Measurements from ENCODE around the gene SLC22A12.
A peak's percentile ranks its signal among the peaks of the same experiment; 100 is the strongest.
"Not testable (repeated sequence)": the region's sequence is repeated elsewhere in the genome, so short reads cannot be mapped to it uniquely, and the experiment has no call there.

The SLC22A12 gene

DNA sequence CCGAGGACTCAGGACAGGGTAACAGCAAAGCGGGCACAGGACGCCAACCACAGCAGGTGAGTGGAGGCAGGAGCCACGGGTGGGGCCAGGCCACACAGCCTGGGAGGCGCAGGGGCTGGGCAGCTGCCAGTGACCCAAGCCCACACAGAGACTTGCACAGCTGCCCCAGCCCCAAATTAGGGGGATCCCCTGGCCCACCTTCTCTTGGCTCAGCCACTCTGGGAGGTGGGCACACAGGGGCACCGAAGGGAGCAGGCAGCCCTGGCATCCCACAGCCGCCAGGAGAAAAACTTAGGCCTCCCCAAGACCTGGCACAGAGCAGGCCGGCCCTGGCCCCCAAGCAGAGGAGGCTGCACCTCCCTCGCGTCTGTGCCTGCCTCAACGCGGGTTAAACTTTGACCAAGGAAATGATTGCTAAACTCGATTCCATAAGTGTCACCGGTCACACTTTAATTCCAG is at the start of gene SLC22A12:
Gene SLC22A12 (plus strand): TSS at position 458 of the 459 bp plus-strand sequence. CDS start 337 bp downstream, outside the sequence.
- no peak for DNase-seq

DNA sequence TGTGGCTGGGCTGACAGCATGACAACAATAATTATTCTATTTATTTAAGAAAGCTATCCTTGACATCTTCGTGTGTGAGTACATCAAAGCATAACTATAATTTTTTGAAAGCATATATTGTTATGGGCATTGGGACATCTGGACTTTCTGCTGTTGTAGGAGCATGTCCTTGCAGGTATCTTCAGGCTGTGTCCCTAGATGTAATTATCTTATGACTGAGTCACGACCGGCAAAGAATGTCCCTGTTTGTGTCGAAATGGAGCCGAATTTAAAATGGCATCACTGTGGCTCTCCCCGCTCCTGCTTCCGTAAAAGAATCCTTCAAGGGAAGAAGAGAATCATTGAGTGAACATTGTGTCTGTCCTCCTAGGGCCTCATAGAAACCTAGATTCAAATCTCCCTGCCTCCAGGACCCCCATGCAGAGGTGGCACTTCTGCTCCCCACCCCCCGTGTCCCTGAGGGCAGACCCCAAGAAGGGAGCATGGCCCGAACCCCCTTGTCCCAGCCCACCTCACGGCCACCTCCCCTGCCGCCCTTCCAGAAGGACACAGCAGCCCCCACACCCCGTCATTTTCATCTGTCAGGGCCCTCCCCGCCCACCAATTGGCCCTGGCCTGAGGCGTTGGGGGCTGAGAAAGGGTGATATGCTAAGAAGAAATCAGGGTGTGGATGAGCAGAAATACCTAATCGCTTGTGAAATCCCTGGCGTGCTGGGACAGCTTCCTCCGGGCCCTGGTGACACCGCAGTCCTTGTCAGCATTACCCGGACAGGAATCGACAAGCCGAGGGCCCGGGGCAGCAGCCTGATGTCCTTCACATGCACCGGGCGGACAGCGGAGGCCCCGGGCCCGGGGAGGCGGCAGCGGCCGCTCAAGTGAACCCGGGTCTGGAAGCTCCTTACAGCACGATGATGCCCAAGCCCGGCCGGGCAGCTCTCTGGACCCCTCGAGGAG is 48.6 kb upstream of the SLC22A12 start:
- no peak for DNase-seq

DNA sequence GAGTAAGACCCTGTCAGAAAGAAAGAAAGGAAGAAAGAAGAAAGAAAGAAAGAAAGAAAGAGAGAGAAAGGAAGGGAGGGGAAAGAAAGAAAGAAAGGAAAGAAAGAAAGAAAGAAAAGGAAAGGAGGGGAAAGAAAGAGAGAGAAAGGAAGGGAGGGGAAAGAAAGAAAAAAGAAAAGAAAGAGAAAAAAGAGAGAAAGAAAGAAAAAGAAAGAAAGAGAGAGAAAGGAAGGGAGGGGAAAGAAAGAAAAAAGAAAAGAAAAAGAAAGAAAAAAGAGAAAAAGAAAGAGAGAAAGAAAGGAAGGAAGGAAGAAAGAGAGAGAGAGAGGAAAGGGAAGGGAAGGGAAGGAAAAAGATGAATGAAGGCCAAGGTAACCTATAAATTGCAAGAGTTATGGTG is 47.2 kb upstream of the SLC22A12 start:
- no peak for DNase-seq

DNA sequence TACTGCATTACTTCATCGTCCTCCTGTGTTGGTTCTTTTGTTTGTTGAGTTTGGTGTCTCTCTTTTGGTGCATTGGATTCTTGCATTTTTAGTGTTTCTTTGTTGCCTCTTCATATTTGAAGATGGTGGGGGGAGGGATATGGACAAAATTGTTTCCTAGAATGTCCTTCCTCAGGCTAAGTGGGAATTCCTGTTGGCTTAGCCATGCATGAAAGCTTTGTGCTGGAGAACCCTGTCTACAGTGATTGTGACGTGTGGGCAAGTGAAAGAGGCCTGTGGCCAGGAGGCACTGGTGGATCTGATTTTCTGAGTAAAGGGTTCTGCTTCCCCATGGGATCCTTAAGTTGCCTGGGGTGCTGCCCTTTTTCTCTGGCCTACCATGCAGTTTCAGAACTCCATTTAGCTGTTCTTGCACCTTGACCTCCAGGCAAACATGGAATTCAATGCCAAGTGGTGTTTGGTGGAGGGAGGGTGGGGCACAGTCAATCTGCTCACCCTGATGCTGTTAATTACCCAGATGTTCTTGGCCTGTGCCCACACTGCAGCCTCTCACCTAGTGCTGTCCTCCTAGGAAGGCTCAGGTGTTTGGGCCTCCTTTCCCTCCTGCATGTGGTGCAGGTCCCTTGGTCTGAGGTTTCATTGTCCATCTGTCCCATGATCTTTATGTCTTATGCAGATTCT is 46.3 kb upstream of the SLC22A12 start:
- no peak for DNase-seq

DNA sequence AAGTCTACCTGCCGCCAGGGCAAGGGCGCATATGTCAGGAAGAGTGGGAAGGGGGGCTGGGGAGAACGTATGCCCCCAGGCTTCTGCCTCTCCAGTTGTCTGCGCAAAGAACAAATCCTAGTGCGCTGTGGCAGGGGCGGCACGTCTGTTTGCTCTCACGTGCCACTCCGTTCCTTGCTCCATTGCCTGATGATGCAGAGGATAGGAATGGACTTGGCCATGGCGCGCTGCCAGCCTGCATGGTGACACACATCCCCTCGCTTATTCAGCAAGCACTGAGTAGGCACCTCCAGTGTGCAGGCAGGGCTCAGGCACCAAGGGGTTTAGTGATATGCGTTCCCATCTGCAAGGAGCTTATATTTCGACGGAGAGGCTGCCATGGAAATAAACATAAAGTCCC is 45.4 kb upstream of the SLC22A12 start:
- DNase-seq = no peak

DNA sequence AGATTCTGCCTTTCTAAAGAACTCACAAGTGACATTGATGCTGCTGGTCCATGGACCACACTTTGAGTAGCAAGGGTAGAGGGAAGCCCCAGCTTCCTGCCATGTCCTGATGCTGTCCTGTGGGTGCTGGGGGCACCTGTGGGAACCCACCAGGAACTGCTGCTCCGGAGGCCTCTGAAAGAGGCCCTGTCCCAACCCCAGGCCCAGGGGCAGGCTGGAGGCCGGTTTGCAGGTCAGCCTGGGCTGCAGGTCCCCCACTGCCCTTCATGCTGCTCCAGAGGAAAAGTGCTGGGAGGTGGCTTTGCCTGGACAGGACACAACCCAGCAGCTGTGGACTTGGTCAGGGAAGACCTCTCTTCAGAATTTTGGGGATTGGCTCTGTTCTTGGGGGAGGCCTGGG is 44.8 kb upstream of the SLC22A12 start:
- DNase-seq = no peak

DNA sequence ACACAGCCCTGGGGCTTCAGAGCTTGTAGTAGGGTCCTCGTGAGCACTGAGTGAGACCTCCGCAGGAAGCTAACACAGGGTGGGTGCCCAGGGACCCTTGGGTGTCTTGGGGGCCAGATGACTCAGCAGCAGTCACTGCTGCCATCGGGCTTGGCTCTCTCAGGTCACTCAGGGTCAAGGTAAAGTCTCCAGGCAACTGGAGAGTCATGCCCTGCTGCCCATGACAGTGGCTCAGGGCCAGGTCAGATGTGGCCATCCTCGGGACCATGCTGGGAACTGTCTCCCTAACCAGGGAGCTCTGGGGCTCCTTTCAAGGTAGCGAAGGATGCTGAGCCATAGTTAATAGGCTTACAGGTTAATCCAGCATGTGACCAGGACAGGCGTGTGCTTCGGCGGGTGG is 44.4 kb upstream of the SLC22A12 start:
- DNase-seq = no peak

DNA sequence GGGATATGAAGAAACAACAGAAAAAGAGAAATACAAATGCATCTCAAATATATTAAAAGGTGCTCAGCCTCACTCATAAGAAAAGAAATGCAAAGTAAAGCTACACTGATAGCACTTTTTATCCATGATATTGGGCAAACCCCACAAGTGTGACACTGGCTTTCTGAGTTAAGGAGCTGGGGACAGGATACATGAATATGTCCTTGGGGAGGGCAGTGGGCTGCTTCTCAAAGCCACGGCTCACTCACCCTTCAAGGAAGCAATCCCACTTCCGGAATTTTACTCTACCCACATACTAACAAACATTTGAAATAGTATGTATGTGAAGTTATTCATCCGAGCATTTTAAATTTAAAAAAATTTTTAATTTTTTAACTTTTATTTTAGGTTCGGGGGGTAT is 41.1 kb upstream of the SLC22A12 start:
- no peak for DNase-seq

DNA sequence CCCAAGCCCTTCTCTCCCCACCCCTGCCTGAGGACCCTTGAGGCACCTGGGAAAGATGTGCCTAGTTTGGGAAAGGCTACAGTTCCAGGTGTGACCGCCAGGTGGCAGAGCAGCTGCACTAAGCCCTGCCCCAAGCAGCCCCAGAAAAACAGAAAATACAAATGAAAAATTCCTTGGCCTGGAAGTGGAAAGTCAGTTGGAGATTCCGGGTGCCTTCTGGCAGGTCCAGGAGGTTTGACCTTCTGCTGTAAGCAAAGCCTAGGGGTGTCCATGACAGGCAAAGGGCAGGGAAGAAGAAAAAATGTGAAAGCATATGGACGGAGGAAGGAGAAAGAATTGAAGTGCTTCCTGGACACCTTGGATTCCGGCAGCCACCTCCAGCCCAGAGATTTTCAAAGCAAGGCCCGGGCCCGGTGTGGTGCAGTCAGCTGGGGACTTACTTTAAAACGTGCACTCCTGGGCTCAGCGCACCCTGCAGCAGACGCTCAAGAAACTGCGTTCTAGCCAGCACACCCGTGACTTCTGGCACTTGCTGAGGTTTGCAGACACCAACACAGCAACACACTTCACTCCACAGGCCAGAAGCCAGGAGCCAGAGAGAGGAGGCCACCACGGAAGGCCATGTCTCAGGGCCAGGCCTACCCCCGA is 37.3 kb upstream of the SLC22A12 start:
- peak; percentile 35 for DNase-seq

DNA sequence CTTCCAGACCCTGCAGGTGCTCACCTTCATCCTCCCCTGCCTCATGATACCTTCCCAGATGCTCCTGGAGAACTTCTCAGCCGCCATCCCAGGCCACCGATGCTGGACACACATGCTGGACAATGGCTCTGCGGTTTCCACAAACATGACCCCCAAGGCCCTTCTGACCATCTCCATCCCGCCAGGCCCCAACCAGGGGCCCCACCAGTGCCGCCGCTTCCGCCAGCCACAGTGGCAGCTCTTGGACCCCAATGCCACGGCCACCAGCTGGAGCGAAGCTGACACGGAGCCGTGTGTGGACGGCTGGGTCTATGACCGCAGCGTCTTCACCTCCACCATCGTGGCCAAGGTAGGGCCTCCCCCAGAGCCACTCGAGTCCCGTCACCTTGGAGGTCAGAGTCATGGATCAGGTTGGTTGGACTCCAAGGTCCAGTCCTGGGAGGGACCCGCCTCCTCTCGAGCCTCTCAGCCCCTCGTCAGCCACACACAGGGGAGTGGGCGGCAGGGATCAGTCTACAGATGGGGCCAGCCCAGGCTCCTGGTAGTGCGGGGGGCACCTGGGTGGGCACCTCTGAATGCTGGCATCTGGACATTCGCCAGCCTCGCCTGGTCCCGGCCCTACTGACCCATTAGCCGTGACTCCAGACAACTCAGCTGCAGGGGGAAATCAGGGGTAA is 34.8 kb upstream of the SLC22A12 start:
- DNase-seq = no peak

DNA sequence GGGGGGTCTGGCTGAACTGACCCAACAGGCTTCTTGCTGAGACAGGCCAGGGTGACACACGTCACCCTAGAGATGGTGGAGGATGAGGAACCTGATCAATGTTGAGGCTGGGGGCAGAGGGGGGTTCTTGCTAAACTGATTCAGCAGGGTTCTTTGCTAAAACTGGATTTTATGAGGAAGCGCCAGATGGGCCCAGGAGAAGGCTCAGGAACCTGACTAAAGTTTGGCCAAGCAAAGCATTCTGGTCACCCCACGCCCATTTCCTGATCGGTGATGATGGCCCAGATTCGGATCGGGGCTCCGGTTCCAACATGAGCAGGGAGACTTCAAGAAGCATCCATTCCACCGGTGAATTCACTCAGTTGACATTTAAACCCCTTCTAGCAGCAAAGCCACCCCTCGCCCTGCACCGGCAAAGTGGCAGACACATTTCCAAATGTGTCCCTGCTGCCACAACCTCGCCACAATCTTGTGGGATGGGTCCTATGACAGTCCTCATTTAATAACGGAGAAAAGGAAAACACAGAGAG is 34.2 kb upstream of the SLC22A12 start:
- no peak for DNase-seq

DNA sequence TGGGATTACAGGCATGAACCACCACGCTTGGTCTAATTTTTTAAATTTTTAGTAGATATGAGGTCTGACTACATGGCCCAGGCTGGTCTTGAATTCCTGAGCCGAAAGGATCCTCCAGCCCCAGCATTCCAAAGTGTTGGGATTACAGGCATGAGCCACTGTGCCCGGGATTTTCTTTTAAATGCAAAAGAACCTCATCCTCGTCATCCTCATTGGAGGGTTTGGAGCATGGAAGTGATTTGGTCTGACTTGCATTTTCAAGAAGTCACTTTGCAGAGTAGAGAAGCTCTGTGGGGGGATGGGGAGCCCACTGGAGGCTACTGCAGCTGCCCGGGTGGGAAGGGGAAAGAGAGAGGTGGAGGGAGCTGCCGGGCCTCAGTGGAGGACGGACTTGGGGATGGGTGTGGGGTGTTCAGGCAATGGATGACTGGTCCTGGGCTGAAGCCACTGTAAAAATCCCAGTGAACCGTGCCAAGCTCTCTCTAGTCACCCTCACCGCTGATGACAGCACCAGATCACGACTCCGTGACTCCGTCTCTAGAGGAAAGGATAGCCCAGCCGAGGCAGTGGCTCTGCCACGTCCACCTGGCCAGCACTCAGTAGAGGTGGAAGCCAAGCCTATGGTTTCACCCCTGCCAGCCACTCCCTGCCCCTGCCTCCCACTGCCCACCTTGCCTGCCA is 32.8 kb upstream of the SLC22A12 start:
- DNase-seq = no peak

DNA sequence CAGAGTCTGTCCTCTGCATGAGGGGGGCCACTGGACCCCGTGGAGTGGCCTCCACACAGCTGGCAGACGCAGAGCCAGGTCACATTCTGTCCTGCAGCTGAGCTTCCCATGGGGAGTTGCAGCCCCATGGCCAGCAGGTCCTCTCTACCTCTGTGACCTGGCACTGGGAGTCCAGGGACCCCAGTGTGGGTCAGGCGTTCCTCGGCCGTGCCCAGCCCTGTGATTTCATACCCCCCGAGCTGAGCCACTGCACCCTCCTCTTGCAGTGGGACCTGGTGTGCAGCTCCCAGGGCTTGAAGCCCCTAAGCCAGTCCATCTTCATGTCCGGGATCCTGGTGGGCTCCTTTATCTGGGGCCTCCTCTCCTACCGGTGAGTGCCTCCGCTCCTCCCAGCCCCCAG is 32.2 kb upstream of the SLC22A12 start:
- no peak for DNase-seq

DNA sequence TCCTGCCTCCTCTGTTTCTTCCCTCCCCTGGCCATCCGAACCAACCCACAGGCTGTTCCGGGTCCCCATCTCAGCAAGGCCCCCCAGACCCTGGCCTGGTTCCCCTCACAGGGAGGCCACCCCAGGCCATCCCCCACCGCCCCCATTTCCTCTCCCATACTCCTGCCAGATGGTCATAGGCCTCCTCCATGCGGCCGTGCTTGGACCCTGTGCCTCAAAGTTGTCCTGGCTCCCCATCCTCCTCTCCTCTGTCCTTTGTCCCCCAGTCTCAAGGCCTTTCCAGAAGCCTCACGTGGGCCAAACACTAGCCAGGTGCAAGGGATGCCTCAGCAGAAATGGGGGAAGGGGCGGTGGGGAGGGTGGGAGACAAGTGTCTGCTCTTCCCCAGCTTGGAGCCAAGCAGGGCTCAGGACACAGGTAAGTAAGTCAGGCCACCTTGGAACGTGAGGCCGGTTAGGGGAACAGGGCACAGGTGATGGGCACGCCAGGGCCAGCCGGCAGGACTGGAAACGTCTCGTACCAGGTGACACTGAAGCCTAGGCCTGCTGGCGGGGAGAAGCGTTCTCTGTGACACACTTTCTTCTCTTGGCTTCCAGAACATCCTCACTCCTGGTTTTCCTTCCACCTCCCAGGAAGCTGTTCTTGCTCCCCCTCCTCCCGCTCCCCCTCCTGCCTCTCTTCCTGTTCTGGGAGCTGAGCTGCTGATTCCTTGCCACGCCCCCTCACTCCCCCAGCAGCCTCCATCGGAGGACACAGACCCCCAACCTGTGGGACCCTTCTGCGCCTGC is 31.5 kb upstream of the SLC22A12 start:
- no peak for DNase-seq

DNA sequence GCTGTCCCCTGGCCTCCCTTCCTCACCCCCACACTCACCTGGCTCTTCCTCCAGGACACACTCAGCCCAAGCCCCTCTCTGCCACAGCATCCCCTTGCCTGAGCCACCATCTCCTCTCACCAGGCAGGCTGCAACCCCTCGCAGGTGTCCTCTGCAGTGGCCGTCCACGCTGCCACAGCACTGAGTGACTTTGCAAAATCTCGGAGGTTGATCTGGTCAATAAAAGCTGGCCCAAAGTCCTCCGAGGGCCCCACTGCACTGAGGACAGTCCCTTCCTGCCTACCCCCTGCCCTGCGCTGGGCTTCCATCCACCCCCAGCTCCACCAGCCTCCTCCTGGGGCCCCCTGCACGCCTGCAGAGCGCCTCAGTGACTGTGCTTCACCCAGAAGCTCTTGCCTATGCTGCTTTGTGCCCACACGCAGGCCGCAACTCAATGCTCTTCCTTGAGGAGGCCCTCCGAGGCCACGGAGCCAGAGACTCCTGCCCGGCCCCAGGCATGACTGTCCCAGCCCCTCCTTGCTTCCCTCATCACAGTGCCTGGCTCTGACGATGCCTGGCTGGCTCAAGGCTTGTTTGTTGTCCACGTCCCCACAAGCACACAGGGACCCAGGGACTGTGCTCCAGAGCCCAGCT is 30.8 kb upstream of the SLC22A12 start:
- DNase-seq = no peak

DNA sequence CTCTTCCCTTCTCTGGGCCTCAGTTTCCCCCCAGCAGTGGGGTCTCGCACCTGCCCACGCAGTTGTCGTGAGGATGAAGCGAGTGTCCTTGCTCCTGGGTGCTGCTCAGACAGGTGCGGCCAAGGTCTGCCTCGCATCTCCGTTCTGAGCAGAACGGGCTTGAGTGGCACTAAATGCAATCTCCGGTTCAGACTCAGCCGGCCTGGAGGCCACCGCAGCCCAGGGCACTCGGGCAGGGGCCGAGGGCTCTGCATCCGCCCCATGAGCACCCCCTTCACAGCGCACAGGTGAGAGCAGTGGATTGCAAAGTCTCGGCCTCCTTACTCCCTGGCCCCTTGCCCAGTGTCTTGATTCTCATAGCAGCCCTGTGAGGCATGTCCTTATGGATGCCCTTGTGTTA is 30.1 kb upstream of the SLC22A12 start:
- DNase-seq = no peak

DNA sequence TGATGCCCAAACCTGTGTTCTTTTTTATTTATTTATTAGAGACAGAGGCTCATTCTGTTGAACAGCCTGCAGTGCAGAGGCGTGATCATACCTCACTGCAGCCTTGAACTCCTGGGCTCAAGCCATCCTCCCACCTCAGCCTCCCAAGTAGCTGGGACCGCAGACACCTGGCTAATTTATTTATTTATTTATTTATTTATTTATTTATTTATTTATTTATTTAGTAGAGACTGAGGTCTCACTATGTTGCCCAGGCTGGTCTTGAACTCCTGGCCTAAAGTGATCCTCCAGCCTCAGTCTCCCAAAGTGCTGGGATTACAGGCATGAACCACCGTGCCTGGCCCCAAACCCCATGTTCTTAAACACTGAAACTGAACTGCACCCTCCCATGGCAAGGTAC is 29.6 kb upstream of the SLC22A12 start:
- not testable (repeated sequence) for DNase-seq

DNA sequence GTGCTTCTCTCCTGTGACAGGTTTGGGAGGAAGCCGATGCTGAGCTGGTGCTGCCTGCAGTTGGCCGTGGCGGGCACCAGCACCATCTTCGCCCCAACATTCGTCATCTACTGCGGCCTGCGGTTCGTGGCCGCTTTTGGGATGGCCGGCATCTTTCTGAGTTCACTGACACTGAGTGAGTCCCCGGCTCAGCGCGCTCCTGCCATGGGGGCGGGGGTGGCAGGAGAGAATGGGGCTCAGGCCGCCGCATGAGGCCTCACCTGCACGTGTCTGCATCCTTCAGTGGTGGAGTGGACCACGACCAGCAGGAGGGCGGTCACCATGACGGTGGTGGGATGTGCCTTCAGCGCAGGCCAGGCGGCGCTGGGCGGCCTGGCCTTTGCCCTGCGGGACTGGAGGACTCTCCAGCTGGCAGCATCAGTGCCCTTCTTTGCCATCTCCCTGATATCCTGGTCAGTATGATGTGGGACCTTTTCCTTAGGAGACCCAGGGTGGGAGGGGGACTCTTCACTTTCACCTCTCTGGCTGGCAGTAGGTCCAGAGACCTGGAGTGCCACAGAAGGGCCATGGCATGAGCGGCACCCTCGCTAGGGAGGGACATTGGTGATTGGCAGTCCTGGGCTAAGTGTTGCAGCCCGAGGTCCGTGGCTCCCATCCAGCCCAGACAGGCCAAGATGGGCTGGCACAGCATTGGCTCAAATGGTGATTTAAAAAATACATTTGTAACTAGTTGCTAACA is 28.9 kb upstream of the SLC22A12 start:
- no peak for DNase-seq

DNA sequence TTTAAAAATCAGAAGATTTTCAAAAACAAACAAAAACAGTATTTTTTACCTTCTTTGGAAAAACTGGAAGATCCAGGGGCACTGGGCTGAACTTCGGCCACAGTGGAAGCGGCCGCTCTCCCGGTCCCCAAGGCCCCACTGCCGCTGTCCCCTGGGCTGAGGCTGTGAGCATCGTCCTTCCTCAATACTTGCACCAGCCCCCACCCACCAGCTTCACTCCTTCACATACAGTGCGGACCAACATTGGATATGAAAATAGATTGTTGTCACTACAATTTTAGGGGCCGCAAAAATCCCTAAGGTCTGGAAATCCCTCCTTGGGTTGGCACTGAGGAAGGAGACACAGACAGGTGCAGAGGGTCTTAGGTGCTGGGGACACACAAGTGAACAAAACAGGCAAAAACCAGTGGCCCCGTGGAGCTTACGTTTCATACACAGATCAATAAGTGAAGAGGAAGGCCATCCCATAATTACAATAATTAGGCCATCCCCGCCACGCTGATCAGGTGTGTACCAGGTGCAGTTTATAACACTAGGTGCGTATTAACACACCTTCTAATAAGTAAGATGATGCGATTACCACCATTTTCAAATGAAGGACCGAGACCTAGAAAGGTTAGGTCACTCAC is 28.2 kb upstream of the SLC22A12 start:
- no peak for DNase-seq

DNA sequence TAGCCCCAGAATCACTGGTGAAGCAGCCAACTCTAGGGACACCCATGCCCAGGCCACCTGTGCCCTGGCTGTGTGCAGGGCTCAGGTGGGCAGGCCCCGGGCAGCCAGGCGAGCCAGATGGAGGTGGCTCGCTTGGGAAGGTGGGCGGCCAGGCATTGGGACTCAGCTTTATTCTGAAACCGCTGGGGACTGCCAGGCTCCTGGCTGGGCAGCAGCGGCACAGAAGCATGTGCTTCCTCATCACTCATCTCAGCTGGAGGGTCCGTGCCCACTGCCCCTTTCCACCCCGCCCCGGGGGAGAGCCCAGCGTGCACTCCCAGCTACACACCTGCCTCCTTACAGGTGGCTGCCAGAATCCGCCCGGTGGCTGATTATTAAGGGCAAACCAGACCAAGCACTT is 27.1 kb upstream of the SLC22A12 start:
- no peak for DNase-seq
